ENCODE results near the gene GP1BA.

GP1BA gene

DNA sequence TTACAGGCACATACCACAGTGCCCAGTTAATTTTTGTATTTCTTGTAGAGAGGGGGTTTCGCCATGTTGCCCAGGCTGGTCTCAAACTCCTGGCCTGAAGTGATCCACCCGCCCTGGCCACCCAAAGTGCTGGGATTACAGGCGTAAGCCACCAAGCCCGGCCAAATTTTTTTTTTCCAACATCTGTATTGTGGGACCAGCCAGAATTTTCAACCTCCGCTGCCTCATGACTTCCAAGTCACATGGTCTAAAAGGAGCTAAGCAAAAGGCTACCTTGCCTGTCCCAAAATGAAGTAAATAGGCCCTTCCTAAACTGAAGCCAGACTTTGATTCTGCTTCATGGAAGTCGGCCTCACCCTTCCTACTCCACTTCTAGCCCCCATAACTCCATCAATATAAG is 39.7 kb downstream of the GP1BA start:
- DNase-seq (ENCODE audit: low read depth in 2 of 2, low spot score in 1 of 2) = no peak

DNA sequence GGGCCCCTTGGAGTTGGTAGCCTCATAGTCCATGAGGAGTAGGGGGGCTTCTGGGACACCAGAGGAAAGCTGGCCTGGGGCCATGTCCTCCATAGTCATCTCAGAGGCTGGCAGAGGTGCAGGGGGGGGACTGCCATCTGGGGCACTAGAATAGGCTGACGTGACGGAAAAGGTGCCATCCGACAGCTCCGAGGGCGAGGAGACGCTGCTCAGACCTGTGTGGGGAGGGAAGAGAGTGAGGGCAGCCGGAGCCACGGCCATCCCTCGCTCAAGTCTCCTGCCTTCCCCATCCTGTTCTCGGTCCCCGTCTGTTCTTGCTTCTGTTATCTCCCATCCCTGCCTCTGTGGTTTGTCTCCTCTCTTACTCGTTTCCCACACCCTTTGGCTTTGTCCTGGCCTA is 40.2 kb downstream of the GP1BA start:
- no peak for DNase-seq (ENCODE audit: low read depth in 2 of 2, low spot score in 1 of 2)

DNA sequence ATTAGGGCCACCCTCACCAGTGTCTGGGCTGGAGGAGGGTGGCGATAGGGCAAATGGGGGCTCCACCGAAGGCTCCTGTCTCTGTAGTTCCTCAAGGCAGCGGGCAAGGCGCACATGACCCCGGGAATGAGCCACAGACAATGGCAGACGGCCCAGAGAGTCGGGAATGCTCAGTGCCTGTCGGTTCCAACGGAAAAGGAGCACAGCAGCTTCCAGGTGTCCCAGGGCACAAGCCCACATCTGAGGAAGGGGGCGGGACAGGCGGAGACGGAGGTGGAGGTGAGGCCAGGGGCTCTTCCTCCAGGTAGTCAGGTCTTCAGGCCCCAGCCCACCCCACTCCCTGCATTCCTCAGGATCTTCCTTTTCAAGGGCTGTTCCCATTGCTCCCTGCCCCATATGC is 40.7 kb downstream of the GP1BA start:
- DNase-seq (ENCODE audit: low read depth in 2 of 2, low spot score in 1 of 2) = no peak

DNA sequence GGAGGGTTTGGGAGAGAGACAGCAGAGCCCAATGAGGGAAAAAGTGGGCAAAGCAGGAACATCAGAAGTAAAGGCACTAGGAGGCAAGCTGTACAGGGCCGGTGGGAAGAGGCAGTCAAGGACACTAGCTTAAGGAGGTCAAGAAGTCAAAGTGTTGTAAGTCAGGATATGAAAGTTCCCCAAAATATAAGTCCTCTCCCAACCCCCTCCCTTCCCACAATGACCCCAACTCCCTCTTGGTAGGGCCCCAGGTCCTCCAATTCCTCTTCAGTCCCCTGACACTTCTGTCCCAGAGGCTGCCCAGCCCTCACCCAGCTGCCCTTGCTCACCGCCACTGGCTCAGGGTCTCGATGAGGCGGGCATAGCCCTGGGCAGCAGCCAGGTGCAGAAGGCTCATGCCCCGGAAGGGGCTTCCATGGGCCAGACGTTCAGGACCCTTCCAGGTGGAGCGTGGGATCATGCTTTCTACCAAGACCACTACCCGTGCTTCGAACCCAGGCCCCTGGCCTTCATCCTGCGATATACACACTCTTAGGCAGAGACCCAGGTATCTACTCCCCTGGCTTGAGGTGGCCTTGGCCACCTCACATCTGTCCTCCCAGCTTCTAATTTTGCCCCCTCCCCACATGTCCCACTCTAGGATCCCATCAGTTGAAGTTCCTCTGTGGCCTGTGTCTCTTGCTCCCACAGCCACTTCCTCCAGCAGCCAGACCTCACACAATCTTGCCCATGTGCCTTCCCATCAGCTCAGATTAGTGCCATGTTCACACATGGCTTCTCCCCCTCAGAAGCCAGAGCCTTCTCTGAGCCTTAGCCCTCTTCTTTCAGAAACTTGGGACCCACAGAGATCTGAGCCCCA is 41.4 kb downstream of the GP1BA start:
- no peak for DNase-seq (ENCODE audit: low read depth in 2 of 2, low spot score in 1 of 2)

DNA sequence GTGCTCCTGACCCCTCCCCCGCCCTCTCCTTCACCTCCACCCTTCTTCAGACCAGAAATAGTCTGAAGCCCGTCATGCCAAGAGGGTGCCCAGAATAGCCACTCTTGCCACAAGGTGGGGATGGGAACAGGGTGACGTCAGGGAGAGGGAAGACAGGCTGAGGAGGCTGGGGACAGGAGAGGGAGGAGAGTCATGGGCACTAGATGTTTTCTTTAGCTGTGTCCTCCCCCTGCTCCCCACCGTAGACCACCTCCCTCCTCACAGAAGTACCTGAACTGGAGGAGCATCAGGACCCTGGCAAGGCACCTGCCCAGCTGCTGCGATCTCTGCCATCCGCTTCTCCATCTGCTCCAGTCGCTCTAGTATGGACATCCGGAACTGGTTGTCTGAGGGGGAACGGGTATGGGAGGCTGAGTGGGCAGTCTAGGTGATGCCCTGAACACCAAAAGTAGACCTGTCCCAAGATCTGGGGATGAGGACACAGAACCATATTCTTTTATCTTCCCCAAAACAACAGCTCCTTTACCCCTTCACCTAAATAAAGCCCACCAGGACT is 42.1 kb downstream of the GP1BA start:
- no peak for DNase-seq (ENCODE audit: low read depth in 2 of 2, low spot score in 1 of 2)

DNA sequence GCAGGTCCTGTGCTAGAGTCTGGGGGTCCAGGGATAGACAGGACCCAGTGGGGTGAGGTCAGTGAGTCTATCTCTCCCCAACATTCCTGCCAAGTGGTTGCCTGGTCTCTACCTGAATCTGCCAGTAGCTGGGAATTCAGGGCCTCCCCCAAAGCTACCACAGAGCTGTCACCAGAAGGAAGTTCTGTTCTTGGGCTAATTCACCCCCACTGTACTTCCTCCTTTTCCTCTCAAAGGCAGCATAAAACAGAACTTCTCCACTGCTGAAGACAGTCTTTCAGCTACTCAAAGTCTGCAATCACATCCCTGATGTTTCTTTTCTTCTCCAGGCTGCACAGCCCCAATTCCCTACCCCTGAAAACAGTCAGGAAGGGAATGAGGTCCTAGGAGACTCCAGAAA is 46.6 kb downstream of the GP1BA start:
- DNase-seq (ENCODE audit: low read depth in 2 of 2, low spot score in 1 of 2) = no peak

DNA sequence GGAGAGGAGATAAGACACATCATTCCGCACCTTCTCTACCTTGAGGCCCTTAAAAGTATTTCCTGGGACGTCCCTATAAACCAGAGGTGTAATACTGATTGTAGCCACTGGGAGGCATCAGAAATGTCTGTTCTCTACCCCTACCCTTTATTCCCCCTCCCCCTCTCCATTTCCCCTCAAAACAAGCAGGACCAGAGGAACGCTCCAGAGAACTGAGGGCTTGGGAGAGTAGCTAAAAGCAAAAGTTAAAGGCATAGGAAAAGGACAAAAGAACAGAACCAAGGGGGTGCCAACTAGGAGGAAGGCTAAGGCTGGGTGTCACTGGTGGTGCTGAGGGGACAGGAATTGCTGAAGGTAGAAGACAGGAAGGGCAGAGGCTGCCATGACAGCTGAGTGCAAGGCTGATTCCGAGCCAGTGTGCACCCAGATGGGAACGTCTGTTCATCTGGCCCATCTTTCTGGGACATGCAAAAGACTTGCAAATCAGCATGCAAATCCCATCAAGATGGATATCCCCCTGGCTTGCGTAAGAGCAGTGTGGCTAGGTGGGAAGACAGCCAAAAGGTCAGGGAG is 48.7 kb downstream of the GP1BA start:
- DNase-seq (ENCODE audit: low read depth in 2 of 2, low spot score in 1 of 2) = no peak

DNA sequence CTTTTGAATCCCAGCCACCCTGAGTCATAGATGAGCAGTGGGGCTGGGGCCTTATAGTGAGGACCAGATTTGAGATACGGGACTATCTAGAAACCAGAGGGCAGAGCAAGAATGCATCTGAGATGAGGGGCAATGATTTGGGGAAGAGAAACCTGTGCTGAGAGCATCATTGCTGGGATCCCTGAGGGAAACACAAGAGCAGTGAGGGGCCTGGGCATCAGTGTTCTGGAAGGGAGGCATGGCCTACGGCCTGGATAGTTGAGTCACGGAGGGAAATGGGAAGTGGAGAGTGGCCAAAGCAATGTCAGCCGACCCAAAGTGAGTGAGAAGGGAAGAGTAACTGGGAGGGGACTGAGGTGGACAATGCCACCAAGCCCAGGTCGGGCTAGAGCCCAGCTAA is 50.2 kb downstream of the GP1BA start:
- no peak for DNase-seq (ENCODE audit: low read depth in 2 of 2, low spot score in 1 of 2)

Measured in stimulated activated CD8-positive, alpha-beta memory T cell treated with anti-CD3 and anti-CD28 coated beads, Interleukin-4, amount 100 ng/mL, for 1 hour (primary cell).